ENCODE results near the gene PARD3.

DNA sequence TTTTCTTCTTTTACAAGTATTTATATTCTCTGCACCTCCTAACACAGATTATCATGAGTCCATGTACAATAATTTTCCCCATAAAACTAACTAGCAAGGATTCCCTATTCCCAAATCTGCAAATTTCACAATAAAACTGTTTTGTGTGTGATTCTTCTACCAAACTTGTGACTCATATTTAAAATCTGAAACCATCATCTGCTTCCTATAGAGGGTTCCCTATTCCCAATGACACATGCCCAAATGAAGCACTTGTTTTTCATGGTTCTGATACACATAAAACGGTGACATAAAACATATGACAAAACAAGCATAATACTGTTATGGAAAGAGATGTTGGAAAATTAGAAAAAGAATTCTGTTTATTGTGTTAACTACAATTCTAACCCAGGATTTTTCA lies 657.6 kb downstream of the PARD3 start:
- TF ChIP-seq POLR2A (IDR thresholded peaks at IDR 0.05) = no peak
- TF ChIP-seq, protein P1, sequence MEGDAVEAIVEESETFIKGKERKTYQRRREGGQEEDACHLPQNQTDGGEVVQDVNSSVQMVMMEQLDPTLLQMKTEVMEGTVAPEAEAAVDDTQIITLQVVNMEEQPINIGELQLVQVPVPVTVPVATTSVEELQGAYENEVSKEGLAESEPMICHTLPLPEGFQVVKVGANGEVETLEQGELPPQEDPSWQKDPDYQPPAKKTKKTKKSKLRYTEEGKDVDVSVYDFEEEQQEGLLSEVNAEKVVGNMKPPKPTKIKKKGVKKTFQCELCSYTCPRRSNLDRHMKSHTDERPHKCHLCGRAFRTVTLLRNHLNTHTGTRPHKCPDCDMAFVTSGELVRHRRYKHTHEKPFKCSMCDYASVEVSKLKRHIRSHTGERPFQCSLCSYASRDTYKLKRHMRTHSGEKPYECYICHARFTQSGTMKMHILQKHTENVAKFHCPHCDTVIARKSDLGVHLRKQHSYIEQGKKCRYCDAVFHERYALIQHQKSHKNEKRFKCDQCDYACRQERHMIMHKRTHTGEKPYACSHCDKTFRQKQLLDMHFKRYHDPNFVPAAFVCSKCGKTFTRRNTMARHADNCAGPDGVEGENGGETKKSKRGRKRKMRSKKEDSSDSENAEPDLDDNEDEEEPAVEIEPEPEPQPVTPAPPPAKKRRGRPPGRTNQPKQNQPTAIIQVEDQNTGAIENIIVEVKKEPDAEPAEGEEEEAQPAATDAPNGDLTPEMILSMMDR (IDR thresholded peaks at IDR 0.05) = no peak
